ENCODE measurements around the gene LRRC27. TPM values are rescaled to one million over a fixed set of nuclear protein-coding genes. Genes with fewer than 3 reads are reported as not detected.

Gene LRRC27
- total RNA-seq, 1 donor from 2014 or later = 5.8 TPM

DNA sequence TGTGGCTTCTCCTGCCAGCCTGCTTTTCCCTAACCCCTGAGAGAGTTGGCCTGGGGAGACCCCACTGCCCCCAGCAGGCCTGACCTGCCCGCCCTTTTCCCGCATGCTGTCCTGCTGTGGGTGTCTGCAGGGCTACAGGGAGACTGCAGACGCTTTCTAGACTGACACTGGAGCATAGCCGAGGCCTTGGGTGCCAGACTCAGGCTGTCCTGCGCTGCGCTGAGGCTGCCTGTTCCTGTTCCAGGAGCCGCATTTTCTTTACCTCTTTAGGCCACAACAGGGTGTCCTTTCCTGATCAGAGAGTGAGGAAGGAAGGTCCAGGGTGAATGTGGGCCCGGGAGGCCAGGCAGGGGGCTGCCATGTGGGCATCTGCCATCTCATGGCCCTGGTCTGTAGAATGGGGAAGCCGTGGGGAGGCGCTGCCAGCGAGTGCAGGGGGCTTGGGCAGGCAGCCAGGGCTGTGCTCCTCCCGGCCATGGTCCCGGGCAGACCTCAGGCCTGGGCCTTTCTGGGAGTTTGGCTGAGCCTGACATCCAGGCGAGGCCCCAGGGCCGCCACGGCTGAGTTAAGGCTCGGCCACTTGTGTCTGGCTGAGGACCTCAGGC, 68.7 kb downstream of the LRRC27 start:
- TF ChIP-seq, protein P1, sequence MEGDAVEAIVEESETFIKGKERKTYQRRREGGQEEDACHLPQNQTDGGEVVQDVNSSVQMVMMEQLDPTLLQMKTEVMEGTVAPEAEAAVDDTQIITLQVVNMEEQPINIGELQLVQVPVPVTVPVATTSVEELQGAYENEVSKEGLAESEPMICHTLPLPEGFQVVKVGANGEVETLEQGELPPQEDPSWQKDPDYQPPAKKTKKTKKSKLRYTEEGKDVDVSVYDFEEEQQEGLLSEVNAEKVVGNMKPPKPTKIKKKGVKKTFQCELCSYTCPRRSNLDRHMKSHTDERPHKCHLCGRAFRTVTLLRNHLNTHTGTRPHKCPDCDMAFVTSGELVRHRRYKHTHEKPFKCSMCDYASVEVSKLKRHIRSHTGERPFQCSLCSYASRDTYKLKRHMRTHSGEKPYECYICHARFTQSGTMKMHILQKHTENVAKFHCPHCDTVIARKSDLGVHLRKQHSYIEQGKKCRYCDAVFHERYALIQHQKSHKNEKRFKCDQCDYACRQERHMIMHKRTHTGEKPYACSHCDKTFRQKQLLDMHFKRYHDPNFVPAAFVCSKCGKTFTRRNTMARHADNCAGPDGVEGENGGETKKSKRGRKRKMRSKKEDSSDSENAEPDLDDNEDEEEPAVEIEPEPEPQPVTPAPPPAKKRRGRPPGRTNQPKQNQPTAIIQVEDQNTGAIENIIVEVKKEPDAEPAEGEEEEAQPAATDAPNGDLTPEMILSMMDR (conservative IDR thresholded peaks at IDR 0.05; ENCODE audit: low read depth, low read length) = no peak
- no peak for DNase-seq (ENCODE audit: low read depth)
- H3K4me3 ChIP-seq (ENCODE audit: low read depth, low read length) = no peak overlapping the region

DNA sequence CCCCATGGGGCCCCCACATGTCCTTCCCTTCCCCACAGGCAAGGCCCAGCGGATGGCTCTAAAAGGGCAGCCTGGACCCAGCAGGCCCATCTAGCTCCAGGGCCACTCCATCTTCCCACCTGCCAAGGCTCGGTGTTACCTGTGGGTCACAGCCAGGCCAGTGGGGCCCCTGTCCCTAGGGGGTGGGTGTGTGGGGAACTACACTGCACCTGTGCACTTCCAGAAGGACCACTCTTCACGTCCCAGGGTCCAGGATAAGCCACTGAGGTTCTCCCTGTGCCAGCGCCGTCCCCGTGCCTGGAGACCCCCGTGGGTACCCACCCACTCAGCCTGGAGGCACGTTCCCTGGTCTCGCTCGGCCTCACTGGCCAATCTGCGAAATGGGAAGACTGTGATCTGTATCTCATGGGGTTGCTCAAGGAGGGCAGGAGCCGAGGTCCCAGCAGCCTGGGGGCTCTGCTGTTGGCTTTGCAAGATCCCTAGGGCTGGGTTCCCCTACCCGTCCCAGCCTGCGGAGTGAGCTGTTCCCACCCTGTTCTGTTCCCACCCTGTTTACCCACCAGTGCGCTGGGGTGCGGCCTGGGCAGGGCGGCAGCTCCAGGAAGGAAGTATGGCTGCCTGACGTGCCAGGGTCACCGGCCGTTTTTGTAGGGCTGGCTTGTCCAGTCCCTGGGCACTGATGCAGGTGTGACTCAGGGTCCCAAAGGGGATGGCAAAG, 69.6 kb downstream of the LRRC27 start:
- no peak for DNase-seq (ENCODE audit: low read depth)
- TF ChIP-seq, protein P1 (conservative IDR thresholded peaks at IDR 0.05; ENCODE audit: low read depth, low read length) = no peak
- H3K4me3 ChIP-seq (ENCODE audit: low read depth, low read length) = no peak overlapping the region

DNA sequence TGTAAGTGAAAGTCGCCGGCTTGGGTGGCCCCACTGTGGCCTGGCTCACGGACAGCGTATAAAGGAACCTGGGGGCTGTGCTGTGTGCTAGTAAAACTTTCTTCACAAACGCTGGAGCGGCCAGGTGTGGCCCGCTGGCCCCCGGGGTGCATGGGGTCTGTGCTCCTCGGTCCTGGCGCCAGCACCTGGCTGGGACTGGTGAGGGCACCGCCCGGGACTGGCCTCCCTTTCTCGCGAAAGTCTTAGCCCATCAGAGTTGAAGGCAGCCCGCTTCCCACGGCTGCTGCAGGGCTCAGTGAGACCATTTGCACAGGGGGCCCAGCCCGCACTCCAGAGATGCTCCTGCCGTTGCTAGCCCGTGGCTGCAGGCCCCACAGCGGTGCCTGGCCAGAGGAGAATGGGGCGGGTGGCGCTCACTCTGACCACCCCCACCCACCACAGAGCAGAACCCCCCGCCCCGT, 70.8 kb downstream of the LRRC27 start:
- DNase-seq (ENCODE audit: low read depth) = no peak
- H3K4me3 ChIP-seq (ENCODE audit: low read depth, low read length) = no peak overlapping the region
- TF ChIP-seq, protein P1 (conservative IDR thresholded peaks at IDR 0.05; ENCODE audit: low read depth, low read length) = no peak

DNA sequence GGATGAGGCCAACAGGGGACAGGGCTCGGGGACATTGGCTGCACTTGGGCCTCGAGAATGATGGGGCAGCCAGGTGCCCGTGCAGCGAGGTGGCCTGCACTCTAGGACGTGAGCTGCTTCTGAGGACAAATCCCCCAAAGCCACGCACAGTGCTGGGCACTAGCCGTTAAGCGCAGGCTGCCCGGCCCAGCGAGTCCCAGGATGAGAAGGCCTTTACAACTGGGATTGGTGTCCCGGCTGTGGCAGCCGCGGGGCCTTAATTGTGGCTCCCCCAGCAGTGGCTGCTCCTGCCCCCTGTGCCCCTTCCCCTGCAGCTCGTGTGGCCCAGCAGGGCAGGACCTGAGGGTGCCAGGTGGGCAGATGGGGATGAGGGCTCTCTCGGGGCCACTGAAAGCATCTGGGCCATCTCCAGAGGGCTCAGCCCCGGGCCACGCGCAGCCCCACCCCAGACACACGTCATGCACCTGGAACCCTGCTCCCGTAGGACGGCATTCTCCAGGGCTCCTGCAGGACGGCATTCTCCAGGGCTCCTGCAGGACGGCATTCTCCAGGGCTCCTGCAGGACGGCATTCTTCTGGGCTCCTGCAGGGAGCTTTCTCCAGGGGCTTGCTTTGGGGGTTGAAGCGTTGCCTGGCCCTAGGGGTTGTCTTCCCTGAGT, 71.6 kb downstream of the LRRC27 start:
- DNase-seq (ENCODE audit: low read depth) = no peak
- H3K4me3 ChIP-seq (ENCODE audit: low read depth, low read length) = no peak overlapping the region
- TF ChIP-seq, protein P1 (conservative IDR thresholded peaks at IDR 0.05; ENCODE audit: low read depth, low read length) = no peak

DNA sequence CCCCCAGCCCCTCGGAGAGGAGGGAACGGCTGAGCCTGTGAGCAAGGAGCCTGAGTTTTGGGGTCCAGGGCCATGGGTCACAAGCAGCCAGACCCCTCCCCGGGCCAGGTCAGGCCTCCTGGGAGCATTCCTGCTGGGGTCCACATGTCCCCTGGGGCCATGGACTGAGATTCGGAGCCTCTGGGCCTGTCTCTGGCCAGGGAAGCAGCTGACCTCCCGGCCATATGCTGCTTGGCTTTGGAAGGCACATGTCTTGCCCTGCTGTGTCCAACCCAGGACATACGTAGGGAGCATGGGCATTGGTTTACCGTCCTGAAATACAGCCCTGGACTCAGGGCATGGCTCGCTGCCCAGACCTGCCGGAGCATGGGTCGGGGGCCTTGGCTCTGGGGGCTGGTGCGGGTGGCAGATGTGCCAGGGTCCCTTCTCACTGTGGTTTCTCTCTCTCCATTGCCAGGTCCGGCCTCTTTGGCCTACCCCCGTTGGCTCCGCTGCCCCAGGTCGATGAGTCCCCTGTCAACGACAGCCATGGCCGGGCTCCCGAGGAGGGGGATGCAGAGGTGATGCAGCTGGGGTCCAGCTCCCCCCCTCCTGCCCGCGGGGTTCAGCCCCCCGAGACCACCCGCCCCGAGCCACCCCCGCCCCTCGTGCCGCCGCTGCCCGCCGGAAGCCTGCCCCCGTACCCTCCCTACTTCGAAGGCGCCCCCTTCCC, 72.3 kb downstream of the LRRC27 start:
- DNase-seq (ENCODE audit: low read depth) = no peak
- no peak overlapping the region for H3K4me3 ChIP-seq (ENCODE audit: low read depth, low read length)
- TF ChIP-seq, protein P1 (conservative IDR thresholded peaks at IDR 0.05; ENCODE audit: low read depth, low read length) = no peak

DNA sequence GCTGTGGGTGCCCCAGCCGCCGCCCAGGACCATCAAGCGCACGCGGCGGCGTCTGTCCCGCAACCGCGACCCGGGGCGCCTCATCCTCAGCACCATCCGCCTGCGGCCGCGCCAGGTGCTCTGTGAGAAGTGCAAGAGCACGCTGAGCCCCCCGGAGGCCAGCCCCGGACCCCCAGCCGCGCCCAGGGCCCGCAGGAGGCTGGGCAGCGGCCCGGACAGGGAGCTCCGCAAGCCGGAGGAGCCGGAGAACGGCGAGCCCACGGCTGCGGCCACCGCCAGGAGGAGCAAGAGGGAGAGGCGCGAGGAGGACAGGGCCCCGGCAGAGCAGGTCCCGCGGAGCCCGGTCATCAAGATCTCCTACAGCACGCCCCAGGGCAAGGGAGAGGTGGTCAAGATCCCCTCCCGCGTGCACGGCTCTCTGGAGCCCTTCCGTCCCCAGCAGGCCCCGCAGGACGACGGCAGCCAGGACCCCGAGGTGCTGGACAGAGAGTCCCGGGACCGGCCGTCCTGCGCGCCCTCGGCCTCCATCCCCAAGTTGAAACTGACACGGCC, 73.0 kb downstream of the LRRC27 start:
- no peak for DNase-seq (ENCODE audit: low read depth)
- TF ChIP-seq, protein P1 (conservative IDR thresholded peaks at IDR 0.05; ENCODE audit: low read depth, low read length) = no peak
- no peak overlapping the region for H3K4me3 ChIP-seq (ENCODE audit: low read depth, low read length)

All from epithelial cell of proximal tubule (primary cell).